ENCODE data around the gene EML5.

- TF ChIP-seq CTCF (IDR thresholded peaks at IDR 0.05) (no peak), EP300 (IDR thresholded peaks at IDR 0.05) (no peak), POLR2AphosphoS5 (IDR thresholded peaks at IDR 0.05) (no peak), POLR2A (IDR thresholded peaks at IDR 0.05) (no peak)
Observed at GRCh38 chr14:88775532-88775931, 17.2 kb downstream of the EML5 start.
